GM23248 (cell line): ENCODE data around the gene CACNA2D1. TPM values are rescaled to one million over a fixed set of nuclear protein-coding genes. Genes with fewer than 3 reads are reported as not detected.

Source experiments
- DNase-seq: peaks from one replicate; pipeline ENCODE4 v3.0.0-alpha.2; 2015
- H2AFZ ChIP-seq: fragments of 200-600 bp; sonication (generic); 2 replicates; pipeline ENCODE4 v1.6.1; 2016; ENCODE audit warnings: antibody characterized with exemption
- H3F3A ChIP-seq: fragments of 200-600 bp; sonication (generic); 2 replicates; pipeline ENCODE4 v1.6.1; 2016; ENCODE audit warnings: mild to moderate bottlenecking, antibody characterized with exemption, mixed run types; ENCODE audit not compliant: insufficient read depth
- H3K27ac ChIP-seq: fragments of 200-600 bp; sonication (generic); 2 replicates; pipeline ENCODE4 v1.5.1; 2016; ENCODE audit warnings: mild to moderate bottlenecking
- H3K27me3 ChIP-seq: fragments of 200-600 bp; sonication (generic); replicated peaks from 2 replicates; pipeline ENCODE4 v1.6.1; 2016; ENCODE audit warnings: mild to moderate bottlenecking; ENCODE audit not compliant: insufficient read depth
- H3K36me3 ChIP-seq: fragments of 200-600 bp; sonication (generic); 2 replicates; pipeline ENCODE4 v1.6.1; 2016; ENCODE audit warnings: low read depth, mild to moderate bottlenecking
- H3K4me1 ChIP-seq: fragments of 200-600 bp; sonication (generic); 2 replicates; pipeline ENCODE4 v1.6.1; 2016; ENCODE audit warnings: mild to moderate bottlenecking; ENCODE audit not compliant: insufficient read depth
- H3K4me2 ChIP-seq: fragments of 200-600 bp; sonication (generic); one replicate; pipeline ENCODE4 v1.6.1; 2016; ENCODE audit warnings: mild to moderate bottlenecking; ENCODE audit not compliant: unreplicated experiment
- H3K4me3 ChIP-seq: fragments of 200-600 bp; sonication (generic); 2 replicates; pipeline ENCODE4 v1.5.1; 2016; ENCODE audit warnings: mild to moderate bottlenecking
- H3K79me2 ChIP-seq: fragments of 200-600 bp; sonication (generic); 2 replicates; pipeline ENCODE4 v1.6.1; 2016; ENCODE audit warnings: mild to moderate bottlenecking; ENCODE audit not compliant: insufficient read depth
- H3K9ac ChIP-seq: fragments of 200-600 bp; sonication (generic); 2 replicates; pipeline ENCODE4 v1.6.1; 2016; ENCODE audit warnings: mild to moderate bottlenecking
- H3K9me2 ChIP-seq: fragments of 200-600 bp; sonication (generic); 2 replicates; pipeline ENCODE4 v1.6.1; 2016; ENCODE audit warnings: mixed run types, mild to moderate bottlenecking, moderate library complexity; ENCODE audit not compliant: insufficient read depth
- H3K9me3 ChIP-seq: fragments of 200-600 bp; sonication (generic); one replicate; pipeline ENCODE4 v1.6.1; 2017; ENCODE audit warnings: low read depth
- H4K20me1 ChIP-seq: fragments of 200-600 bp; sonication (generic); 2 replicates; pipeline ENCODE4 v1.6.0; 2016; ENCODE audit not compliant: insufficient read depth
- EZH2 ChIP-seq: fragments of 200-600 bp; sonication (generic); IDR thresholded peaks from 2 replicates; pipeline ENCODE4 v1.6.1; 2018; ENCODE audit warnings: antibody characterized with exemption, mild to moderate bottlenecking; ENCODE audit not compliant: insufficient read depth, poor library complexity, severe bottlenecking
- EZH2phosphoT487 ChIP-seq: fragments of 200-600 bp; sonication (generic); IDR thresholded peaks from 2 replicates; pipeline ENCODE4 v1.6.1; 2018; ENCODE audit warnings: antibody characterized with exemption, moderate library complexity, mild to moderate bottlenecking, low read depth; ENCODE audit not compliant: insufficient read depth
- WGBS, 2 experiments: methylation state at CpG; one replicate each; pipeline ENCODE4 v1.1.6; 2015 to 2017; ENCODE audit warnings: low lambda C conversion rate in 2 of 2, low coverage in 1 of 2; ENCODE audit errors: missing lambda C conversion rate in 2 of 2; 5-methylcytosine and 5-hydroxymethylcytosine counted together
- in situ Hi-C: fragments of 300-500 bp; cut with MboI; formaldehyde crosslinking; loops from 2 replicates; pipeline ENCODE4 v1.15.0; 2020
- polyA plus RNA-seq: library from polyadenylated mRNA; unstranded; fragments of >200 nt; fragmentation: Nextera tagmentation; extraction: Ambion mirVana; gene quantifications from 2 replicates; pipeline ENCODE4 v1.2.1, GENCODE V29; 2016
- total RNA-seq: library from RNA; depleted of rRNA; stranded (reverse); fragments of >200 nt; shearing (Covaris generic); gene quantifications from 2 replicates; pipeline ENCODE4 v1.2.3, GENCODE V29; 2014

CACNA2D1 gene
- total and polyA plus RNA-seq, 2 experiments from 2014 or later = 7.7 to 21.2 TPM

DNA sequence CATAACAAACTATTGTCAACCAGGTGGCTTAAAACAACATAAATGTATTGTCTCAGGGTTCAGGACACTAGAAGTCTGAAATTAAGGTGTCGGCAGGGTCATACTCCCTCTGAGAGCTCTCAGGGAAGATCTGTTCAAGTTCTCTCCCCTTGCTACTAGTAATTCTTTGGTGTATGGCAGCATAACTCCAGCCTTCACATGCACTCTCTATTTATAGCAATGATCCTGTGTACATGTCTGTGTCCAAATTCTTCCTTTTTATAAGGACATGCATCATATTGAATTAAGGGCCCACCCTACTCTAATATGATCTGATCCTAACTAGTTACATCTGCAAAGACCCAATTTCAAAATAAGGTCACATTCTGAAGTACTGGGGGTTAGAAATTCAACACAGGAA is 27.2 kb downstream of the CACNA2D1 start:
- TF ChIP-seq EZH2phosphoT487 (no peak), EZH2 (no peak)
- H3F3A ChIP-seq = no peaks in the 10 kb centered on the region
- whole genome bisulfite sequencing, 2 experiments = 76 to 85% methylated on average over 1 of the region's 1 CpG
- no peak overlapping the region for H3K27ac ChIP-seq
- no peak overlapping the region for H3K9ac ChIP-seq
- H3K4me3 ChIP-seq = no peak overlapping the region
- no peaks in the 10 kb centered on the region for H3K36me3 ChIP-seq
- no peak for DNase-seq
- no peaks in the 10 kb centered on the region for H4K20me1 ChIP-seq
- peaks cover 4% of the 10 kb centered on the region; the same call in 1 of the 2 replicates for H3K4me1 ChIP-seq
- in situ Hi-C loops = no loop called here
- H3K27me3 ChIP-seq = no peaks in the 10 kb centered on the region
- no peak overlapping the region for H2AFZ ChIP-seq
- H3K79me2 ChIP-seq = 0 out of 2 replicates have a peak, but pooled peaks cover 4% of the 10 kb centered on the region
- H3K4me2 ChIP-seq = no peak overlapping the region
- H3K9me2 ChIP-seq = no peaks in the 10 kb centered on the region
- H3K9me3 ChIP-seq = no peaks in the 10 kb centered on the region

DNA sequence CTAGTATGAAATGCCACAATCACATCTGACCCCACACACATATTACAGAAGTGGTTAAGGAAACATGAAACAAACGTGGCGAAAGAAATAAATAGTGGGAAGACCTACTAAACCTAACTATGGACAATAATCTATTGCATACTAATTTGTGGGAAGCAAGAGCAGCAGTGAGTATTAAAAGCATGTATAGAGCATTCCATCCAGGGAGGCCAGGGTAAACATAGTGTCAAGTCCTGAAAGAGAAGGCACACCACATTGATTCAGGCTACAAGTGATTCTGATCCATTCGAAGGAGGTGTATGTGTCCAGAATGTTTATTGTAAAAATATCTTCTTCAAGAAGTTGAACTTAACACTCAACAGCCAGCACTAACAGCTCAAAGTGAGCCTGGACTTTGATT is 29.2 kb downstream of the CACNA2D1 start:
- Histone ChIP-seq H3F3A (no peaks in the 10 kb centered on the region), H3K4me1 (peaks cover 4% of the 10 kb centered on the region; the same call in 1 of the 2 replicates), H3K36me3 (no peaks in the 10 kb centered on the region), H3K9me2 (no peaks in the 10 kb centered on the region), H2AFZ (no peak overlapping the region), H3K9me3 (no peaks in the 10 kb centered on the region), H3K27me3 (no peaks in the 10 kb centered on the region), H3K79me2 (0 out of 2 replicates have a peak, but pooled peaks cover 4% of the 10 kb centered on the region), H3K4me3 (no peak overlapping the region), H3K9ac (no peak overlapping the region), H3K27ac (no peak overlapping the region), H3K4me2 (no peak overlapping the region), H4K20me1 (no peaks in the 10 kb centered on the region)
- no peak for TF ChIP-seq EZH2
- no peak for TF ChIP-seq EZH2phosphoT487
- DNase-seq = no peak
- WGBS, 2 experiments = 89 to 90% methylated on average over 3 of the region's 3 CpGs
- in situ Hi-C loops = no loop called here

DNA sequence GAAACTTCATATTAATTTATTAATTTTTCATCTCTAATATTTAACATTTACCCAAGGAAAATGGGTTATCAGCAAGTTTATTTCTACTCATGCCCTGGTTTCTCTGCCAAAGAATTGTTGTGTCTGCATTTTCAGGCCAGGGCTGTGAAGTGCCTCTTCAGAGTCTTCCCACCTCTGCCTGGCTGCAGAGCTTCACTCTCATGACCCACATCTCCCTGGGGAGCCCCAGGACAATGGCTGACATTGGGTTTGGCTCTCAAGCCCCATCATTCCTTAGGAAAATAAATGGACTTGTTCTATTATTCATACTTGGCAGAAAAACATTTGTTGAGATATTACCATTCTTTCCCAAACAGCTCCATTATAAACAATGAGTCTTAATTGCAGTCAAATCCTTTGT is 30.3 kb downstream of the CACNA2D1 start:
- in situ Hi-C loops = no loop called here
- no peak overlapping the region for H3K27ac ChIP-seq

DNA sequence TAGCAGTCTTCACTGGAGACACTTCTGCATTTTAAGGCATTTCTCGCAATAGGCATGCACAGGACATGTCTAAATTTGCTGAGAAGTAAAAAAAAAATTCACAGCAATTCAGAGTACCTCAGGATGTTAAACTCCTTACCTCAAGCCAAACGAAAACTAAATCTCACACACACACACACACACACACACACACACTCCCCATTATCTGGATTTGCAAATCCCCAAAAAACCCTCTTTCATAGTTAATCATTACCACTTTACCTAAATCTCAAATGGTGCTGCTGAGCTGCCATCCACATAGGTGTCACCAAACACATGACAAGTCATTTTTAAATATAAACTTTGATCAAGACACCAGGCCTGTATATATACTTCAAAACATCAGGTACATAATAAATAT is 31.8 kb downstream of the CACNA2D1 start:
- H3F3A ChIP-seq = no peaks in the 10 kb centered on the region
- in situ Hi-C loops = no loop called here
- H3K9me2 ChIP-seq = no peaks in the 10 kb centered on the region
- no peak overlapping the region for H2AFZ ChIP-seq
- H3K4me2 ChIP-seq = no peak overlapping the region
- no peak for DNase-seq
- TF ChIP-seq EZH2 (no peak), EZH2phosphoT487 (no peak)
- H3K9ac ChIP-seq = no peak overlapping the region
- no peaks in the 10 kb centered on the region for H3K36me3 ChIP-seq
- WGBS, 2 experiments = 94 to 100% methylated on average over 2 of the region's 2 CpGs
- no peak overlapping the region for H3K27ac ChIP-seq
- peaks cover 4% of the 10 kb centered on the region; the same call in 1 of the 2 replicates for H3K4me1 ChIP-seq
- no peaks in the 10 kb centered on the region for H3K9me3 ChIP-seq
- no peaks in the 10 kb centered on the region for H3K27me3 ChIP-seq
- H4K20me1 ChIP-seq = no peaks in the 10 kb centered on the region
- no peak overlapping the region for H3K4me3 ChIP-seq
- H3K79me2 ChIP-seq = 0 out of 2 replicates have a peak, but pooled peaks cover 4% of the 10 kb centered on the region

More for the DNA sequence above, 30.3 kb downstream of the CACNA2D1 start:
- no peak overlapping the region for H3K4me2 ChIP-seq
- no peak overlapping the region for H2AFZ ChIP-seq
- H4K20me1 ChIP-seq = no peaks in the 10 kb centered on the region
- H3K36me3 ChIP-seq = no peaks in the 10 kb centered on the region
- H3K9ac ChIP-seq = no peak overlapping the region
- H3K9me3 ChIP-seq = no peaks in the 10 kb centered on the region
- no peaks in the 10 kb centered on the region for H3K27me3 ChIP-seq
- H3K4me1 ChIP-seq = peaks cover 4% of the 10 kb centered on the region; the same call in 1 of the 2 replicates
- no peak overlapping the region for H3K4me3 ChIP-seq
- no peaks in the 10 kb centered on the region for H3K9me2 ChIP-seq
- TF ChIP-seq EZH2phosphoT487 (no peak), EZH2 (no peak)
- H3F3A ChIP-seq = no peaks in the 10 kb centered on the region
- H3K79me2 ChIP-seq = 0 out of 2 replicates have a peak, but pooled peaks cover 4% of the 10 kb centered on the region
- DNase-seq = peak; percentile 21

DNA sequence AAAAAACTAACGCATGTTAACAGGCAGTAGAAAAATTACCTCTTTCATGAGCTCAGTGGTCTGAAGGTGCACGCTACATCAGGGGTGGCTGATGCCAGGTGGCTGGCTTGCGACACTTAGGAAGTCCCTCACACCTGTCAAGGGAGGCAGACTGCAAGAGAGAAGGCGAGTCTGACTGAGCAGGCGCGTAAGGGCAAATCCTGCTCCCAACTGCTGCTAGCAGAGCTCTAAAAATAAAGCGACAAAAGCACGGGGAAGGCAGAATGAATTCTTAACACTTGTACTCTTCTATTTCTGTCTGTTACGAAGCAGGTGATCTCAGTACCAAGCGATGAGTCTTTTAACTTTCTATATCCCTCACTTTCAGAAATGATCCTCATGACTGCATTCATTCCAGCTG is 33.1 kb downstream of the CACNA2D1 start:
- no peaks in the 10 kb centered on the region for H3K27me3 ChIP-seq
- 88 to 90% methylated on average over 10 of the region's 10 CpGs for WGBS, 2 experiments
- H3K4me3 ChIP-seq = no peak overlapping the region
- H3K4me2 ChIP-seq = no peak overlapping the region
- H3F3A ChIP-seq = no peaks in the 10 kb centered on the region
- DNase-seq = no peak
- no peak overlapping the region for H3K9ac ChIP-seq
- no peak overlapping the region for H2AFZ ChIP-seq
- no peaks in the 10 kb centered on the region for H3K9me3 ChIP-seq
- peaks cover 4% of the 10 kb centered on the region; the same call in 1 of the 2 replicates for H3K4me1 ChIP-seq
- 0 out of 2 replicates have a peak, but pooled peaks cover 4% of the 10 kb centered on the region for H3K79me2 ChIP-seq
- H4K20me1 ChIP-seq = no peaks in the 10 kb centered on the region
- H3K27ac ChIP-seq = no peak overlapping the region
- no peaks in the 10 kb centered on the region for H3K36me3 ChIP-seq
- no peaks in the 10 kb centered on the region for H3K9me2 ChIP-seq
- TF ChIP-seq EZH2 (no peak), EZH2phosphoT487 (no peak)
- in situ Hi-C loops = no loop called here
